GM23248 (cell line): Measurements from ENCODE around the gene COL26A1. TPM values are rescaled to one million over a fixed set of nuclear protein-coding genes. Genes with fewer than 3 reads are reported as not detected.
"Not testable (repeated sequence)": the region's sequence is repeated elsewhere in the genome, so short reads cannot be mapped to it uniquely, and the experiment has no call there.

Experiments used
- DNase-seq: peaks from one replicate; pipeline ENCODE4 v3.0.0-alpha.2; 2015
- H2AFZ ChIP-seq: fragments of 200-600 bp; sonication (generic); 2 replicates; pipeline ENCODE4 v1.6.1; 2016; ENCODE audit warnings: antibody characterized with exemption
- H3F3A ChIP-seq: fragments of 200-600 bp; sonication (generic); 2 replicates; pipeline ENCODE4 v1.6.1; 2016; ENCODE audit warnings: mild to moderate bottlenecking, antibody characterized with exemption, mixed run types; ENCODE audit not compliant: insufficient read depth
- H3K27ac ChIP-seq: fragments of 200-600 bp; sonication (generic); 2 replicates; pipeline ENCODE4 v1.5.1; 2016; ENCODE audit warnings: mild to moderate bottlenecking
- H3K27me3 ChIP-seq: fragments of 200-600 bp; sonication (generic); replicated peaks from 2 replicates; pipeline ENCODE4 v1.6.1; 2016; ENCODE audit warnings: mild to moderate bottlenecking; ENCODE audit not compliant: insufficient read depth
- H3K36me3 ChIP-seq: fragments of 200-600 bp; sonication (generic); 2 replicates; pipeline ENCODE4 v1.6.1; 2016; ENCODE audit warnings: low read depth, mild to moderate bottlenecking
- H3K4me1 ChIP-seq: fragments of 200-600 bp; sonication (generic); 2 replicates; pipeline ENCODE4 v1.6.1; 2016; ENCODE audit warnings: mild to moderate bottlenecking; ENCODE audit not compliant: insufficient read depth
- H3K4me2 ChIP-seq: fragments of 200-600 bp; sonication (generic); one replicate; pipeline ENCODE4 v1.6.1; 2016; ENCODE audit warnings: mild to moderate bottlenecking; ENCODE audit not compliant: unreplicated experiment
- H3K4me3 ChIP-seq: fragments of 200-600 bp; sonication (generic); 2 replicates; pipeline ENCODE4 v1.5.1; 2016; ENCODE audit warnings: mild to moderate bottlenecking
- H3K79me2 ChIP-seq: fragments of 200-600 bp; sonication (generic); 2 replicates; pipeline ENCODE4 v1.6.1; 2016; ENCODE audit warnings: mild to moderate bottlenecking; ENCODE audit not compliant: insufficient read depth
- H3K9ac ChIP-seq: fragments of 200-600 bp; sonication (generic); 2 replicates; pipeline ENCODE4 v1.6.1; 2016; ENCODE audit warnings: mild to moderate bottlenecking
- H3K9me2 ChIP-seq: fragments of 200-600 bp; sonication (generic); 2 replicates; pipeline ENCODE4 v1.6.1; 2016; ENCODE audit warnings: mixed run types, mild to moderate bottlenecking, moderate library complexity; ENCODE audit not compliant: insufficient read depth
- H3K9me3 ChIP-seq: fragments of 200-600 bp; sonication (generic); one replicate; pipeline ENCODE4 v1.6.1; 2017; ENCODE audit warnings: low read depth
- H4K20me1 ChIP-seq: fragments of 200-600 bp; sonication (generic); 2 replicates; pipeline ENCODE4 v1.6.0; 2016; ENCODE audit not compliant: insufficient read depth
- EZH2 ChIP-seq: fragments of 200-600 bp; sonication (generic); IDR thresholded peaks from 2 replicates; pipeline ENCODE4 v1.6.1; 2018; ENCODE audit warnings: antibody characterized with exemption, mild to moderate bottlenecking; ENCODE audit not compliant: insufficient read depth, poor library complexity, severe bottlenecking
- EZH2phosphoT487 ChIP-seq: fragments of 200-600 bp; sonication (generic); IDR thresholded peaks from 2 replicates; pipeline ENCODE4 v1.6.1; 2018; ENCODE audit warnings: antibody characterized with exemption, moderate library complexity, mild to moderate bottlenecking, low read depth; ENCODE audit not compliant: insufficient read depth
- WGBS, 2 experiments: methylation state at CpG; one replicate each; pipeline ENCODE4 v1.1.6; 2015 to 2017; ENCODE audit warnings: low lambda C conversion rate in 2 of 2, low coverage in 1 of 2; ENCODE audit errors: missing lambda C conversion rate in 2 of 2; 5-methylcytosine and 5-hydroxymethylcytosine counted together
- in situ Hi-C: fragments of 300-500 bp; cut with MboI; formaldehyde crosslinking; loops from 2 replicates; pipeline ENCODE4 v1.15.0; 2020
- polyA plus RNA-seq: library from polyadenylated mRNA; unstranded; fragments of >200 nt; fragmentation: Nextera tagmentation; extraction: Ambion mirVana; gene quantifications from 2 replicates; pipeline ENCODE4 v1.2.1, GENCODE V29; 2016
- total RNA-seq: library from RNA; depleted of rRNA; stranded (reverse); fragments of >200 nt; shearing (Covaris generic); gene quantifications from 2 replicates; pipeline ENCODE4 v1.2.3, GENCODE V29; 2014

COL26A1 gene
- total and polyA plus RNA-seq, 2 experiments from 2014 or later = not detected

DNA sequence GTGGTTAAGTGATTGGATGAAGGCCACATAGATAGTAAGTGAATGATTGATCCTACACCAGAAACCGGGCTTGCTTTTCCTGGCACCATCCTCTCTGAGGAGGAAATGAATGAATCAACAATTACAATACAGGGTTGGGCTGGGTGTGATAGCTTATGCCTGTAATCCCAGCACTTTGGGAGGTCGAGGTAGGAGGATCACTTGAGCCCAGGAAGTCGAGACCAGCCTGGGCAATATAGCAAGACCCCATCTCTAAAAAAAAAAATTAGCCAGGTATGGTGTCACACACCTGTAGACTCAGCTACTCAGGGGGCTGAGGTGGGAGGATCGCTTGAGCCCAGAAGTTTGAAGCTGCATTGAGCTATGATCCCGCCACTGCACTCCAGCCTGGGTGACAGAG is 111.5 kb downstream of the COL26A1 start:
- H4K20me1 ChIP-seq = no peaks in the 10 kb centered on the region

GRCh38 chr7:101475691-101476090 is 113.0 kb downstream of the COL26A1 start:
- H3K27ac ChIP-seq, H3K4me1 ChIP-seq, in situ Hi-C loops, H4K20me1 ChIP-seq, DNase-seq, H3K9me3 ChIP-seq, H3K9ac ChIP-seq, H3F3A ChIP-seq, H2AFZ ChIP-seq, H3K36me3 ChIP-seq, H3K9me2 ChIP-seq, H3K4me3 ChIP-seq, H3K79me2 ChIP-seq, H3K4me2 ChIP-seq: not testable (repeated sequence)
- peaks cover 10% of the 10 kb centered on the region; the same call in 1 of the 2 replicates for H3K27me3 ChIP-seq
- WGBS, 2 experiments = 91 to 93% methylated on average over 2 of the region's 2 CpGs

More for the DNA sequence above, 111.5 kb downstream of the COL26A1 start:
- no peak overlapping the region for H3K4me3 ChIP-seq
- no peaks in the 10 kb centered on the region for H3K79me2 ChIP-seq
- no peaks in the 10 kb centered on the region for H3K4me1 ChIP-seq
- no peak overlapping the region for H2AFZ ChIP-seq
- H3K9me3 ChIP-seq = peaks cover 4% of the 10 kb centered on the region
- no peaks in the 10 kb centered on the region for H3K36me3 ChIP-seq
- H3K27ac ChIP-seq = no peak overlapping the region
- H3K27me3 ChIP-seq = peaks cover 10% of the 10 kb centered on the region; the same call in 1 of the 2 replicates
- in situ Hi-C loops = no loop called here
- no peaks in the 10 kb centered on the region for H3K9me2 ChIP-seq
- no peak overlapping the region for H3K4me2 ChIP-seq
- TF ChIP-seq EZH2phosphoT487 (no peak), EZH2 (no peak)
- DNase-seq = no peak
- 47 to 67% methylated on average over 3 to 5 of the region's 5 CpGs for WGBS, 2 experiments
- H3K9ac ChIP-seq = no peak overlapping the region
- no peaks in the 10 kb centered on the region for H3F3A ChIP-seq

- 49 to 54% methylated on average over 1 of the region's 1 CpG for WGBS, 2 experiments
- DNase-seq = no peak
- Histone ChIP-seq H3K9ac (no peak overlapping the region), H3K9me3 (peaks cover 5% of the 10 kb centered on the region), H3K9me2 (no peaks in the 10 kb centered on the region), H3K27me3 (peaks cover 10% of the 10 kb centered on the region), H3K79me2 (no peaks in the 10 kb centered on the region), H4K20me1 (no peaks in the 10 kb centered on the region), H3K4me2 (no peak overlapping the region), H3F3A (no peaks in the 10 kb centered on the region), H3K36me3 (no peaks in the 10 kb centered on the region), H3K27ac (no peak overlapping the region), H3K4me3 (no peak overlapping the region), H2AFZ (no peak overlapping the region), H3K4me1 (no peaks in the 10 kb centered on the region)
- TF ChIP-seq EZH2phosphoT487 (no peak), EZH2 (no peak)
- in situ Hi-C loops = no loop called here
These were observed 116.5 kb downstream of the COL26A1 start for GRCh38 chr7:101479217-101479616.

DNA sequence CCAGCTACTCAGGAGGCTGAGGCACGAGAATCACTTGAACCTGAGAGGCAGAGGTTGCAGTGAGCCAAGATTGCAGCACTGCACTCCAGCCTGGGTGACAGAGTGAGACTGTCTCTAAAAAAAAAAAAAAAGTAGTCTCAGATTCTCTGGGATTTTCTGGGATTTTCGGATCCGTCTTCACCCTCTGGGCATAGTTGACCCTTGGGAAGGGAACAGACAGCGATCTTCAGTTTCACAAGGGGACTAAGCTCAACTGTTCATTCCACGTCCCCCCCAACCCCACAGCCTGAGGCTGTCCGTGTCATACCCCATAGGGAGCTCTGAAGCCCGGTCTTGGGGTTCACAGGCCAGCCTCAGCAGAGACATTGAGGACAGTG is 123.4 kb downstream of the COL26A1 start:
- H3K27ac ChIP-seq, H3K9me3 ChIP-seq, H3K9ac ChIP-seq, H4K20me1 ChIP-seq, H3F3A ChIP-seq, in situ Hi-C loops, DNase-seq, H2AFZ ChIP-seq, H3K9me2 ChIP-seq, H3K4me2 ChIP-seq, H3K4me3 ChIP-seq, H3K36me3 ChIP-seq, H3K4me1 ChIP-seq, H3K79me2 ChIP-seq: not testable (repeated sequence)
- 24 to 35% methylated on average over 7 of the region's 7 CpGs for WGBS, 2 experiments
- peaks cover 14% of the 10 kb centered on the region for H3K27me3 ChIP-seq

DNA sequence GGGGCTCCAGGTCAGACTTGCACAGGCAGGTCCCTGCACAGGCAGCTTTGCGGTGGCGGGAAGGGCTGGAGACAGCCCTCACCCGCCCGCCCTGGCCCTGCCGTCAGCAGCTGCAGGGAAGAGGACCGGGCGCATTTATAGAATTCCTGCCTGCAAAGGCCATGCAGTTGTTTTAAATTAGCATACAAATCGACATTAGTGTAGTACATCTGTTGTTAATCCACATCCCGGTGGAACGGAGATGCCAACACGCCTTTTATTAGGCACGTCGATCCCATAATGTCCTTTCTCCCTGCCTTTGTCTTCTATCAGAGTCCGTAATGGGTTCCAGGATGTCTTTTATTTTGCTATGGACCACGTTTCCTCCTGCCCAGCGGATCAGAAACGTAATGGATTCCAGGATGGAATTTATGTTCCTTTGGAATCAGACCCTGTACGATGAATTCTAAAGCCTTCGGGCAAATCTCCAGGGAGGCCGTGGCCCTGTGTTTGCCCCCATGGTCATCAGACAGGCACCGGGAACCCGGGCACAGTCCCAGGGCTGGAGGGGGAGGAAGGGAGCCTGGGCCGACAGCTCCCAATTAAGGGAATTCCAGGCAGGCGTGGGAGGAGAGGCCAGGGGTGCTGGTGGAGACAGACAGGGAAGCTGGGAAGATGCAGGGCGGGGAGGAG is 123.9 kb downstream of the COL26A1 start:
- H3K27me3 ChIP-seq = peaks cover 14% of the 10 kb centered on the region
- H3K9me3 ChIP-seq = no peaks in the 10 kb centered on the region
- H3K36me3 ChIP-seq = no peaks in the 10 kb centered on the region
- in situ Hi-C loops = no loop called here
- no peak overlapping the region for H3K4me2 ChIP-seq
- no peak overlapping the region for H3K9ac ChIP-seq
- WGBS, 2 experiments = 4 to 5% methylated on average over 24 to 25 of the region's 25 CpGs
- no peaks in the 10 kb centered on the region for H3K79me2 ChIP-seq
- H4K20me1 ChIP-seq = no peaks in the 10 kb centered on the region
- no peaks in the 10 kb centered on the region for H3K4me1 ChIP-seq
- DNase-seq = peak; percentile 35
- TF ChIP-seq EZH2phosphoT487 (no peak), EZH2 (no peak)
- H3K27ac ChIP-seq = no peak overlapping the region
- H3K4me3 ChIP-seq = no peak overlapping the region
- H3K9me2 ChIP-seq = no peaks in the 10 kb centered on the region
- H2AFZ ChIP-seq = no peak overlapping the region
- H3F3A ChIP-seq = no peaks in the 10 kb centered on the region
